Prostate gland (tissue), 2 donors: ENCODE results near the gene GLIS1.

Experiments
- POLR2AphosphoS5 ChIP-seq: sonication (generic); formaldehyde crosslinking; IDR thresholded peaks from one replicate; pipeline ENCODE4 v1.6.1; 2017; ENCODE audit warnings: antibody characterized with exemption
- TF ChIP-seq, protein P1 (sequence below), 4 experiments: fragments of 200-600 bp in 2 of 4; fragments of 450-650 bp in 2 of 4; sonication (generic) in 2 of 4; IDR thresholded peaks; 1 replicate in 3 of 4; 2 replicates in 1 of 4; pipeline ENCODE4 v1.5.1; 2016 to 2019; ENCODE audit warnings: antibody characterized with exemption in 4 of 4, mild to moderate bottlenecking in 2 of 4, moderate library complexity in 2 of 4

DNA sequence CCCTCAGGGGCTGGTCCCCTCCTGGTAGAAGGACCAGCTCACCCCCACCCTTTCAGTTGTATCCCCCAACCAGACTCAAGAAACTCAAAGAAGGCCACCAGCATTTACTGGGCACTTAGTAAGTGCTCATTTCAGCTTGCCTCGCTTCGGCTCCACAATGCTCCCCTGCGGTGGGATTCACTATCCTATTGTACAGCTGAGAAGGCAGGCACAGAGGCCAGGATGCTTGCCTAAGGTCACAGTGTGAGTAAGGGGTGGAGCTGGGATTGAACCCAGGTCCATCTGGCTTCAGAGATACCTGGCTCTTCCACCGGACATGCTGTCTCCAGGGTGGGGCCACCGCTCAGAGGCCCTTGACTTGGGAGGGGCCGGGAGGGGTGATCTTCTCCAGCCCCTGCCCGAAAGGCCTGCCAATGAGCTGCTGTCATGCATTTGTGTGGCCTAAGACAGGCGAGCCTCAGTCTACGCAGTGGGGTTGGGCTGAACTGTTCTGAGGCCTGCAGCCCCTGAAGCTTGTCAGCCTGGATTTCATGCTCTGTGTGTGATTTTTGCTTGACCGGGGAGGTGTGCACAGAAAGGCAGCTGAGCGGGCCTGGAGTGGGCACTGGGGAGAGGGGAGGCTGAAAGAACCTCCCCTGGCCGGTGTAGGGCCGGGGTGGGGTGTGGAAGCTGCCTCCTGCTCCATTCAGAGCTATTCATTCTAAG lies 231.7 kb downstream of the GLIS1 start:
- TF ChIP-seq, protein P1, sequence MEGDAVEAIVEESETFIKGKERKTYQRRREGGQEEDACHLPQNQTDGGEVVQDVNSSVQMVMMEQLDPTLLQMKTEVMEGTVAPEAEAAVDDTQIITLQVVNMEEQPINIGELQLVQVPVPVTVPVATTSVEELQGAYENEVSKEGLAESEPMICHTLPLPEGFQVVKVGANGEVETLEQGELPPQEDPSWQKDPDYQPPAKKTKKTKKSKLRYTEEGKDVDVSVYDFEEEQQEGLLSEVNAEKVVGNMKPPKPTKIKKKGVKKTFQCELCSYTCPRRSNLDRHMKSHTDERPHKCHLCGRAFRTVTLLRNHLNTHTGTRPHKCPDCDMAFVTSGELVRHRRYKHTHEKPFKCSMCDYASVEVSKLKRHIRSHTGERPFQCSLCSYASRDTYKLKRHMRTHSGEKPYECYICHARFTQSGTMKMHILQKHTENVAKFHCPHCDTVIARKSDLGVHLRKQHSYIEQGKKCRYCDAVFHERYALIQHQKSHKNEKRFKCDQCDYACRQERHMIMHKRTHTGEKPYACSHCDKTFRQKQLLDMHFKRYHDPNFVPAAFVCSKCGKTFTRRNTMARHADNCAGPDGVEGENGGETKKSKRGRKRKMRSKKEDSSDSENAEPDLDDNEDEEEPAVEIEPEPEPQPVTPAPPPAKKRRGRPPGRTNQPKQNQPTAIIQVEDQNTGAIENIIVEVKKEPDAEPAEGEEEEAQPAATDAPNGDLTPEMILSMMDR (IDR thresholded peaks at IDR 0.05), result no peak
- TF ChIP-seq POLR2AphosphoS5, result no peak
